Cerebellar cortex (tissue), 1 donor: ENCODE data around the gene HAPSTR1.
"Not testable (repeated sequence)": the region's sequence is repeated elsewhere in the genome, so short reads cannot be mapped to it uniquely, and the experiment has no call there.

Experiments used
- DNase-seq: peaks from one replicate; pipeline ENCODE4 v3.0.0-alpha.2; 2015; ENCODE audit warnings: low spot score

Gene HAPSTR1, protein sequence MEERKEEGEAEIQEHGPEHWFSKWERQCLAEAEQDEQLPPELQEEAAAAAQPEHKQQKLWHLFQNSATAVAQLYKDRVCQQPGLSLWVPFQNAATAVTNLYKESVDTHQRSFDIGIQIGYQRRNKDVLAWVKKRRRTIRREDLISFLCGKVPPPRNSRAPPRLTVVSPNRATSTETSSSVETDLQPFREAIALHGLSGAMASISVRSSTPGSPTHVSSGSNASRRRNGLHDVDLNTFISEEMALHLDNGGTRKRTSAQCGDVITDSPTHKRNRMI

DNA sequence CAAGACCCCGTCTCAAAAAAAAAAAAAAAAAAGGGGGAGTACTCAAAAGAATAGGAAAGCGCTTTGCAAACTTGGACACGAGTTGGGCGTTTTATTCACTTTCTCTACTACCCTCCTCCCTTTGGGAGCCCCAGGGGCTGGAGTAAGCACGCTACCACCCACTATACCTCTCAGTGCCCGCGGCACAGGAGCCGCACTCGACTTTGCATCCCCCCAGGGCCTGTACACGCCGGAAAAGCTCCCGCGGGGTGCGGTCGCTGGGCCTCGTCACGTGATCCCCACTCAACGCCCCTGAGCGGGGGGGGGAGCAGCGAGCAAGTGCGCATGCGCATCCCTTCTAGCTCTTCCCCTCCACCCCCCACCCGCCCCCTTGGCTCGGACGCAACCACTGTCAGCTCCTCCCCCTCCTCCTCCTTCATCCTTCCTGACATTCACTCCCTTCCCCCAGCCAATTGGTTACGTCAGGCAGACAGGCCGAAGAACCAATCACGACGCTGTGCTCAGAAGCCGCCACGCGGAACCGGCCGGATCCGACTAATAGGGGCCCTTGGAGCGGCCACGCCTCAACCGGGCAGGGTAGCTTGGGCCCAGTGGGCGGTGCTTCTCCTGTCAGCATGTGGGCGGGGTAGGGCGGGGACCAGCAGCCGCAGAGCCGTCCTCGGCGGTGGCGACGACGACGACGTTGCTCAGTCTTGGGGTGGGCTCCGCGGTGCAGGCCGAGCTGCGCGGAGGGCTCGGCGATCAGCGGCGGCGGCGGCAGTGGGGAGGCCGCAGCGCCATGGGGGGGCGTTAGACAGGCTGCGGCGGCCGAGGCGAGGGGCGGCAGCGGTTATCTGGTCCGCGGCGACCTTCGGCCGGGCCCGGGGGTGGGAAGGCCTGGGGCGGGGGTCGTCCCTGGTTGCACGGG is at the start of gene HAPSTR1:
HAPSTR1 (plus strand) TSS at position 685 of the 907 bp plus-strand sequence. CDS start 401 bp downstream, outside the sequence.
- DNase-seq = peak; percentile 100

DNA sequence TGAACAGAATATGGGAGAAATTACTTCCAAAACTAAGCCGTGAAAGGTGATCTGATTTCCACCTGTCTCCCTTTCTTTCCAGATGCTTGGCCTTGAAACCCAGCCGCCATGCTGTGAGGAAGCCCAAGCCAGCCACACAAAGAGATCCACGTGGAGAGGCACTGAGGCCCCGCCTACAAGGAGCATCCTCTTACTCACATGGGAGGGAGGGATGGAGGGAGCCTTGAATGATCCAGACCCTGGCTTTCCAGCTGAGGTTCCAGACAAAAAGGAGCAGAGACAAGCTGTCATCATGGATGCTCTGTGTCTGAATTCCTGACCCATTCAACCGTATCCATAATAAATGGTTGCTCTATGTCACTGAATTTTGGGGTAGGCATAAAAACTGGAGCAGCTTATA is 48.9 kb upstream of the HAPSTR1 start:
- DNase-seq = no peak

GRCh38 chr16:9042964-9043680 is 48.3 kb upstream of the HAPSTR1 start:
- DNase-seq = no peak

- not testable (repeated sequence) for DNase-seq
Observed at GRCh38 chr16:9045562-9045961, 45.9 kb upstream of the HAPSTR1 start.

DNA sequence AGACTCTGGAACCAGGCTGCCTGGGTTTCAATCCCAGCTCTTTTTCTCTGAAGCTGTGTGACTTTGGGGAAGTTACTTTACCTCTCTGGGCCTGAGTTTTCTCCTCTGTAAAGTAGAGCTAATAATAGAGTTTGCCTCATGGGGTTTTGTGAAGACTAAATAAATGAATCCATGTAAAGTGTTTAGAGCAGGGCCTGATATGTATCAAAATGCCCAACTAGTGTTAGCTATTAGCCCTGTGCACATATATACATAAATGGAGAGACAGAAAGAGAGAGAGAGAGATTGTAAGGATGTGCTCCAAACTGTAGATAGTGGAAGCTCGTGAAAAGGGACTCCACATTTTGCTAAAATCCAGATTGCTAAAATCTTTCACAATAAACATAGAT is 44.8 kb upstream of the HAPSTR1 start:
- no peak for DNase-seq

DNA sequence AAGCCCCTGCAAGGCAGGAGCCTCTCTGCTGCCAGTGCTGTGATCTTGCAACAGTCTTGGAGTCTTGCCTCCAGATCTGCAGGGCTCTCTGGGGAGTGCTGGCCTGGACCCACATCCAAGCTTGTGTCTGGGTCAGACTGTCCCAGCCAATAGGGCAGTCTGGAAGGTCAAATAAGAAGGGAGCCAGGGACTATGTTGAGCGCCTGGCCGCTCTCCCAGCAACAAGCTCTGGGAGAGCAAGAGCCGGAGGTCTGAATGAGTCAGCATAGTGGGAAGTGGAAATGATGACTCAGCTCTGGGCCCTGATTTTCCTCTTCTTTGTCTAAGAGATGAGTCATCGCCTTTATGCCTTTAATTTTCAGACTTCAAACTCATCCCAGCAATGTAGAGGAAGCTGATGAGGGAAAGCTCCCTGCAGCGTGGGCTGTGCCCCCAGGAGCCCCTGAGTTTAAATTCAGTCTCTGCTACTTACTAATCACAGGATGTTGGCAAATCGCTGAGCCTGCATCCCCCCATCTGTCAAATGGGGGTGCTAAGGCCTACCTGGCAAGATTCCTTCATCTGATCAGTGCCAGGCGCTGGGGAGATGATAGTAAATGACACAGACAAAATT is 43.6 kb upstream of the HAPSTR1 start:
- peak; percentile 74 for DNase-seq

- no peak for DNase-seq
Observed at GRCh38 chr16:9048302-9048700, 43.1 kb upstream of the HAPSTR1 start.

DNA sequence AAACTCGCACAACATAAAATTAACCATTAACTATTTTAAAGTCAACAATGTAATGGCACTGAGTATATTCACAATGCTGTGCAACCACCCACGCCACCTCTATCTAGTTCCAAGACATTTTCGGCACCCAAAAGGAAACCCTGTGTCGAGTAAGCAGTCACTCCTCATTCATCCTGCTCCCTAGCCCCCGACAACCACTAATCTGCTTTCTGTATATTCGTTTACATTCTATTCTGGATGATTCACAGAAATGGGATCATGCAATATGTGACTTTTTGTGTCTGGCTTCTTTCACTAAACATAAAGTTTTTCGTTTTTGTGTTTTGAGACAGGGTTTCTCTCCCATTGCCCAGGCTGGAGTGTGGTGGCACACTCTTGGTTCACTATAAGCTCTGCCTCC is 42.2 kb upstream of the HAPSTR1 start:
- DNase-seq = no peak

- no peak for DNase-seq
Observed at GRCh38 chr16:9050102-9050830, 41.2 kb upstream of the HAPSTR1 start.

DNA sequence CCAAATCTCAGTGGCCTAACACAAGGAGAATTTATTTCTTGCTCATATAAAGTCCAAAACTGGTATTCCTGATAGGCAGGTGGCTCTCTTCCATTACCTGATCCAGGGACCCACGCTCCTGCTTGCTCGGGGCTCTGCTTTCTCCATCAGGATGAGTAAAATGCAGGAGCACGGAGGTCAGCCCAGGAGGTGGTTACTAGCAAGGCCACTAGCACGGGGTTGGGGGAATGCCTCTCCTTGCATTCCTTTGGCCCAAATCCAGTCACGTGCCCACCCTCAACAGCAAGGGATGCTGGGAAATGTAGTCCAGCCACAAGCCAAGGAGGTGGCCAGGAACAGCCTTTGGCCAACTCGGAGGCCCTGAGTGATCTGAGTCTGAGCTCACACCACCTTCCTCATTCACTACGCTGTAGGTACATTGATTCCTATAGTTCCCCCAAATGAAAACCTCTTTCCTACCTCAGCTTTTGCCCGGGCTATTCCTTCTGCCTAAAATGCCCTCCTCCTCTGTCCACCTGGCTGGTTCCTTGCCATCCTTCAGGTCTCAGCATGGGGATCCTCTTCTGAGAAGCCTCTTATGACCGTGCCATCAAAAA is 38.3 kb upstream of the HAPSTR1 start:
- DNase-seq = peak; percentile 88

DNA sequence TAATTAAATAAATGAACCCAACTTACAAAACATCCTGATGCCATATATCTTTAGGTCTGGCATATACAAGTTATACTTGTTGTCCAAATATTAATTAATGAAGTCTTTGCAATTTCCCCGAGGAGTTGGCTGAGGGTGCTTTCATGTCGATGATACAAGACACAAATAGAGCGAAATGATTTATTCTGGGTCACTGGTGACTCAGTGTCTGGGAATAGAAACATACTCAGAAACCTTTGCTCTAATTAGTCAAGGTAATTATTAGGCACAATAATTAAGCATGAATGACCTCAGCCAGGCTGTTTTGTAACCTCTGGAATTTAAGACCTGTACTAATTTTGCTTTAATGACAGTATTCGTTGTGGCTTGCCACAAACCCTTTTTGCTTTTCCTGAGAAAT is 37.0 kb upstream of the HAPSTR1 start:
- DNase-seq = no peak

GRCh38 chr16:9055115-9055514 is 36.3 kb upstream of the HAPSTR1 start:
- DNase-seq = no peak

GRCh38 chr16:9055661-9056060 is 35.8 kb upstream of the HAPSTR1 start:
- no peak for DNase-seq

GRCh38 chr16:9056061-9056460 is 35.4 kb upstream of the HAPSTR1 start:
- no peak for DNase-seq

GRCh38 chr16:9058211-9058610 is 33.2 kb upstream of the HAPSTR1 start:
- DNase-seq = no peak

GRCh38 chr16:9060225-9060624 is 31.2 kb upstream of the HAPSTR1 start:
- DNase-seq = no peak

GRCh38 chr16:9061358-9061813 is 30.1 kb upstream of the HAPSTR1 start:
- no peak for DNase-seq

DNA sequence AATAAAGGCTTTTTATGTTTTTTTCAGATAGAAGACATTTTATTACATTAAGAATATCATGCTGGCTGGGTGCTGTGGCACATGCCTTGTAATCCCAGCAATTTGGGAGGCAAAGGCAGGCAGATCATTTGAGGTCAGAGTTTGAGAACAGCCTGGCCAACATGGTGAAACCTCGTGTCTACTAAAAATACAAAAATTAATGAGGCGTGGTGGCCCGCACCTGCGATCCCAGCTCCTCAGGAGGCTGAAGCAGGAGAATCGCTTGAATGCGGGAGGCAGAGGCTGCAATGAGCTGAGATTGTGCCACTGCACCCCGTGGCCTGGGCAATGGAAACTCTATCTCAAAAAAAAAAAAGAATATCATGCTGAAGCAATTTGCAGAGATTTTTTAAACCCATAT is 29.1 kb upstream of the HAPSTR1 start:
- peak; percentile 37 for DNase-seq

- DNase-seq = no peak
Observed at GRCh38 chr16:9065077-9065476, 26.4 kb upstream of the HAPSTR1 start.

DNA sequence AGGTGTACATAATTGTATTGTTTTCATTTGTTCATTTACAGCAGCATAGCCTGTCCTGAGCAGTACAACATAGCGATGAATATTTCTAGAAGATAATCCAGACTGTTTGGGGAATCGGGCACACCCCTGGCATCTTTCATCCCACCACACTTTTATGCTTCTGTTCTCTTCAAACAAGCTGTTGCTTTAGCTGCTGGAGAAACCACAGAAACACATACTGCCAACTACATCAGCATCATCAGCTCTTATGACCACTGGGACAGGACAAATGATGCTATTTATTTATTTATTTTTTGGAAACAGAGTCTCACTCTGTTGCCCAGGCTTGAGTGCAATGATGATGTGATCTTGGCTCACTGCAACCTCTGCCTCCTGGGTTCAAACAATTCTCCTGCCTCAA is 22.6 kb upstream of the HAPSTR1 start:
- no peak for DNase-seq

DNA sequence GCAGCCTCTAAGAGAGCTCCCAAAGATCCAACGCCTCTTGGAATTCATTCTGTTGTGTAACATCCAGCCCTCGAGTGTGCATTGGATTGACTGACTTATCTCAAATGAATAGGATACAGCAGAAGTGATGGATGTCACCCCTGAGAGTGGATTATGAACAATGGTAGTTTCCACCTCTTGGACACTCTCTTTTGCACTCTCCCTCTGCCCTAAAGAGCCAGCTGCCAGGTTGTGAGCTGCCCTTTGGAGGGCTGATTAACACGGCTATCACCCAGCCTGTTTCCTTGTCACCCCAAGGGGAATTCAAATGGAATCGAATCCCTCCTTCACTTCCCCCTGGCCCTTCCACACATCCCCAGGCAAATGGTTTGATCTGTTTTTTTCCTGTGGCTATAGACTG is 21.2 kb upstream of the HAPSTR1 start:
- no peak for DNase-seq
